K562 (cell line): ENCODE results near the gene FOXD2. TPM values are rescaled to one million over a fixed set of nuclear protein-coding genes. Genes with fewer than 3 reads are reported as not detected.

Experiments
- NFE2 ChIP-seq: IDR thresholded peaks from 2 replicates; pipeline ENCODE4 v1.6.1; 2014; ENCODE audit warnings: antibody characterized with exemption, low read depth
- REST ChIP-seq, 2 experiments: fragments of 450-650 bp; formaldehyde crosslinking in 1 of 2; IDR thresholded peaks; 2 replicates each; pipeline versions ENCODE4 v1.4.0 to v1.6.1; 2014 to 2020; ENCODE audit warnings: mild to moderate bottlenecking in 2 of 2, borderline replicate concordance in 1 of 2, low read depth in 1 of 2
- ZNF518B ChIP-seq: fragments of 250-450 bp; sonication (Bioruptor Pico); IDR thresholded peaks from 2 replicates; pipeline ENCODE4 v1.5.0; 2021; ENCODE audit warnings: mild to moderate bottlenecking, moderate library complexity
- polyA plus RNA-seq, 8 experiments: library from polyadenylated mRNA; depleted of rRNA in 4 of 8; stranded (reverse) in 5 of 8; unstranded in 3 of 8; fragments of >200 nt; fragmentation: Nextera tagmentation in 2 of 8; fragmentation: Illumina TruSeq in 1 of 8; extraction: Ambion mirVana in 2 of 8; extraction: Trizol in 1 of 8; gene quantifications; 2 replicates each; pipeline versions ENCODE4 v1.2.1 to v1.2.3, GENCODE V29; 2011 to 2014; ENCODE audit warnings: inconsistent platforms in 1 of 8, missing spikeins in 1 of 8
- total RNA-seq, 7 experiments: library from RNA; depleted of rRNA in 6 of 7; stranded (reverse); fragments of >200 nt in 6 of 7; fragmentation: Illumina TruSeq in 2 of 7; extraction: Trizol in 2 of 7; gene quantifications; 2 replicates each; pipeline versions ENCODE4 v1.2.1 to v1.2.3, GENCODE V29; 2011 to 2021; ENCODE audit warnings: low replicate concordance in 1 of 7

Gene FOXD2
- total and polyA plus RNA-seq, 9 of the 15 experiments (the other 6 are each of a cell fraction or from before 2014, with no cell fraction given): 0.06 to 1.2 (median 0.22) TPM

DNA sequence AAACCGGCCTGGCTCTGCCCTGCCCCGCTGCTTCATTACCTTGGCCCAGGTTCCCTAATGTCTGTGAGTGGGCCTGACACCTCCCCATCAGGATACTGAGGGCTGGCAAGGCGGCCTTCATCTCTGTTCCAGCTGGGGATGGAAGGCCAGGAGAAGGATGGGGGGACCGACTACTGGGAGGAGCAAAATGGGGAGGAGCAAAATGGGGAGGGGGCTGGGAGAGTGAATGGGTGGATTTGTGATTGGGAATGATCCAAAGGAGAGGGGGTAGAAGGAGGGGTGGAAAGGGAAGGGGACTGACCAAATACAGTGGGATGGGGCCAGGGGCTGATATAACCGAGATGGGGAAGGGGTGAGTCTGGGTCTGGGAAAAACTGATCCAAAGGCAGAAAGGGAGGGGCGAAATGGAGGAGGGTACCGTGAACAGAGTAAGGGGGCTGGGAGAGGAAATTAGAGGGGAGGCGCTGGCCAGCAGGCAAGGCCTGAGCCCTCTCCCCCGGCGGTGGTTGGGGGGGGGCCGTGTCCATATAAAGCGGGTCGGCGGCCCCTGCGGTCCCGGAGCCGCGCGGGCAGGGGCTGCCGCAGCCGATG is 22.0 kb upstream of the FOXD2 start, which contains the start of gene FOXE3 (continued):
- TF ChIP-seq ZNF518B (CRISPR knock-in tag) (no peak), NFE2 (no peak), REST (IDR thresholded peaks at IDR 0.05; ENCODE audit: borderline replicate concordance) (no peak), REST (CRISPR knock-in tag; IDR thresholded peaks at IDR 0.05; ENCODE audit: low read depth) (no peak)
